GM12878 (cell line): ENCODE measurements around the gene ADAM15. TPM values are rescaled to one million over a fixed set of nuclear protein-coding genes. Genes with fewer than 3 reads are reported as not detected.

Experiments
- ATAC-seq: fragments of 200-7000 bp; cut with Tn5 transposase; 3 replicates; pipeline ENCODE4 v1.9.1; 2020; ENCODE audit warnings: mild to moderate bottlenecking, moderate library complexity
- BruUV-seq: library from RNA; stranded (reverse); fragments of 400-500 nt; replicated peaks from 2 replicates; lab custom pipeline; 2021; lab: Mats Ljungman, UMichigan
- CTCF ChIA-PET: fragments of 300-600 bp; sonication (Branson Sonifier 250); formaldehyde crosslinking; extraction: SDS; loops from one replicate; lab custom pipeline; 2021; ENCODE audit warnings: inconsistent platforms; lab: Yijun Ruan, JAX
- POLR2A ChIA-PET: fragments of 350-600 bp; formaldehyde crosslinking; extraction: SDS; loops from one replicate; lab custom pipeline; 2021; ENCODE audit warnings: inconsistent platforms; lab: Charles Lee
- RAD21 ChIA-PET: fragments of 300-600 bp; sonication (Branson Sonifier 250); formaldehyde crosslinking; loops from one replicate; lab custom pipeline; 2023; ENCODE audit warnings: antibody characterized with exemption; ENCODE audit not compliant: unreplicated experiment; lab: Charles Lee
- SMC1A ChIA-PET: fragments of 300-600 bp; sonication (Branson Sonifier 250); formaldehyde crosslinking; loops from one replicate; lab custom pipeline; 2023; ENCODE audit not compliant: unreplicated experiment, uncharacterized antibody; lab: Charles Lee
- DNase-seq: peaks from one replicate; pipeline ENCODE4 v3.0.0-alpha.2; 2011; ENCODE audit warnings: low read depth, low spot score
- FAIRE-seq: peaks from 3 replicates; lab custom pipeline; 2011; peaks lifted over from hg19 to GRCh38; lab: Jason Lieb, UNC
- H2AFZ ChIP-seq: 2 replicates; pipeline ENCODE4 v1.6.0; 2011; ENCODE audit warnings: low read depth, low read length, control low read depth; ENCODE audit not compliant: control insufficient read depth
- H3K27ac ChIP-seq: 2 replicates; pipeline ENCODE4 v1.5.1; 2011; ENCODE audit warnings: control low read depth; ENCODE audit not compliant: control insufficient read depth, insufficient read depth
- H3K27me3 ChIP-seq, 2 experiments: replicated peaks in 1 of 2; 2 replicates each; pipeline versions ENCODE4 v1.6.0 to v1.6.1; 2011; ENCODE audit warnings: low read length in 1 of 2; ENCODE audit not compliant: control insufficient read depth in 2 of 2, insufficient read depth in 2 of 2
- H3K36me3 ChIP-seq, 2 experiments: 2 replicates each; pipeline ENCODE4 v1.5.1; 2011; ENCODE audit warnings: low read length in 1 of 2; ENCODE audit not compliant: control insufficient read depth in 2 of 2, insufficient read depth in 2 of 2
- H3K4me1 ChIP-seq: 2 replicates; pipeline ENCODE4 v1.6.1; 2011; ENCODE audit warnings: mild to moderate bottlenecking, low read length, moderate library complexity, mixed read lengths; ENCODE audit not compliant: control insufficient read depth, insufficient read depth
- H3K4me2 ChIP-seq: 2 replicates; pipeline ENCODE4 v1.6.0; 2011; ENCODE audit warnings: control low read depth; ENCODE audit not compliant: control insufficient read depth, insufficient read depth
- H3K4me3 ChIP-seq: fragments of 200-600 bp; sonication (generic); 2 replicates; pipeline ENCODE4 v1.5.1; 2016
- H3K79me2 ChIP-seq: 2 replicates; pipeline ENCODE4 v1.6.0; 2011; ENCODE audit warnings: low read length; ENCODE audit not compliant: control insufficient read depth, insufficient read depth
- H3K9ac ChIP-seq: 2 replicates; pipeline ENCODE4 v1.8.0; 2011; ENCODE audit warnings: low read length, control low read depth, mixed read lengths; ENCODE audit not compliant: control insufficient read depth, insufficient read depth
- H3K9me3 ChIP-seq: replicated peaks from 3 replicates; pipeline ENCODE4 v1.5.1; 2011; ENCODE audit warnings: mild to moderate bottlenecking, low read length; ENCODE audit not compliant: control insufficient read depth, insufficient read depth
- H4K20me1 ChIP-seq: 2 replicates; pipeline ENCODE4 v1.6.0; 2011; ENCODE audit not compliant: control insufficient read depth, insufficient read depth
- MEF2A ChIP-seq: IDR thresholded peaks from 2 replicates; pipeline ENCODE4 v1.6.1; 2011; ENCODE audit warnings: low read depth, mild to moderate bottlenecking, low read length, moderate library complexity; ENCODE audit not compliant: insufficient read depth
- MYB ChIP-seq: fragments of 150-350 bp; IDR thresholded peaks from 2 replicates; pipeline ENCODE4 v1.6.1; 2014; ENCODE audit warnings: mild to moderate bottlenecking, low read depth, low read length, borderline replicate concordance
- NFXL1 ChIP-seq: fragments of 450-650 bp; IDR thresholded peaks from 2 replicates; pipeline ENCODE4 v1.6.1; 2017; ENCODE audit warnings: antibody characterized with exemption, mild to moderate bottlenecking, borderline replicate concordance
- SIX5 ChIP-seq: IDR thresholded peaks from 2 replicates; pipeline ENCODE4 v1.6.1; 2011; ENCODE audit warnings: mild to moderate bottlenecking, low read depth, low read length, moderate library complexity; ENCODE audit not compliant: severe bottlenecking
- TCF3 ChIP-seq: IDR thresholded peaks from 2 replicates; pipeline ENCODE4 v1.6.1; 2012; ENCODE audit warnings: low read depth, mild to moderate bottlenecking, low read length, borderline replicate concordance; ENCODE audit not compliant: insufficient read depth
- ZNF592 ChIP-seq: fragments of 450-650 bp; IDR thresholded peaks from 2 replicates; pipeline ENCODE4 v1.6.1; 2017; ENCODE audit warnings: mild to moderate bottlenecking, moderate library complexity
- ZZZ3 ChIP-seq: IDR thresholded peaks from 2 replicates; pipeline ENCODE4 v1.6.1; 2011; ENCODE audit warnings: low read depth; ENCODE audit not compliant: control insufficient read depth, insufficient read length
- WGBS: methylation state at CpG from one replicate; pipeline ENCODE4 v1.1.6; 2016; ENCODE audit warnings: low lambda C conversion rate; ENCODE audit not compliant: insufficient replicate concordance, insufficient coverage; ENCODE audit errors: missing lambda C conversion rate; 5-methylcytosine and 5-hydroxymethylcytosine counted together
- in situ Hi-C: fragments of 300-500 bp; cut with MboI; formaldehyde crosslinking; loops from 9 replicates; pipeline ENCODE4 v1.14.3; 2018; ENCODE audit warnings: mixed read lengths
- intact Hi-C: fragments of 100-400 bp; cut with micrococcal nuclease; formaldehyde crosslinking; loops from one replicate; pipeline ENCODE4 v1.14.2; 2022; ENCODE audit not compliant: unreplicated experiment
- polyA plus RNA-seq, 11 experiments: library from polyadenylated mRNA; depleted of rRNA in 4 of 11; unstranded in 6 of 11; stranded (reverse) in 5 of 11; fragments of >200 nt; fragmentation: Nextera tagmentation in 4 of 11; fragmentation: Illumina TruSeq in 1 of 11; extraction: Ambion mirVana in 4 of 11; extraction: Trizol in 1 of 11; gene quantifications; 1 replicate in 1 of 11; 2 replicates in 10 of 11; pipeline versions ENCODE4 v1.2.1 to v1.2.3, GENCODE V29; 2011 to 2016; ENCODE audit warnings: inconsistent platforms in 2 of 11, missing spikeins in 2 of 11, low read depth in 1 of 11
- total RNA-seq, 4 experiments: library from RNA; depleted of rRNA in 3 of 4; stranded (reverse); fragments of >200 nt in 3 of 4; fragmentation: Illumina TruSeq in 1 of 4; extraction: Trizol in 1 of 4; gene quantifications; 2 replicates each; pipeline versions ENCODE4 v1.2.1 to v1.2.3, GENCODE V29; 2013 to 2021
- TF ChIP-seq, protein P1 (sequence below): IDR thresholded peaks from 2 replicates; pipeline ENCODE4 v1.6.1; 2012; ENCODE audit warnings: improper control_type of control experiment, low read depth, low read length; ENCODE audit not compliant: insufficient replicate concordance
- TF ChIP-seq, protein P2 (sequence below): fragments of 450-650 bp; IDR thresholded peaks from 2 replicates; pipeline ENCODE4 v1.6.1; 2017; ENCODE audit warnings: low read depth, mild to moderate bottlenecking, moderate library complexity
- TF ChIP-seq, protein P3 (sequence below): IDR thresholded peaks from 2 replicates; pipeline ENCODE4 v1.6.1; 2011; ENCODE audit warnings: borderline replicate concordance, low read depth, mild to moderate bottlenecking, moderate library complexity, low read length; ENCODE audit not compliant: insufficient read depth, poor library complexity, severe bottlenecking

The ADAM15 gene
- total and polyA plus RNA-seq, 10 of the 15 experiments (the other 5 are each of a cell fraction or from before 2014, with no cell fraction given) = 0.29 to 38.8 (median 14.7) TPM

DNA sequence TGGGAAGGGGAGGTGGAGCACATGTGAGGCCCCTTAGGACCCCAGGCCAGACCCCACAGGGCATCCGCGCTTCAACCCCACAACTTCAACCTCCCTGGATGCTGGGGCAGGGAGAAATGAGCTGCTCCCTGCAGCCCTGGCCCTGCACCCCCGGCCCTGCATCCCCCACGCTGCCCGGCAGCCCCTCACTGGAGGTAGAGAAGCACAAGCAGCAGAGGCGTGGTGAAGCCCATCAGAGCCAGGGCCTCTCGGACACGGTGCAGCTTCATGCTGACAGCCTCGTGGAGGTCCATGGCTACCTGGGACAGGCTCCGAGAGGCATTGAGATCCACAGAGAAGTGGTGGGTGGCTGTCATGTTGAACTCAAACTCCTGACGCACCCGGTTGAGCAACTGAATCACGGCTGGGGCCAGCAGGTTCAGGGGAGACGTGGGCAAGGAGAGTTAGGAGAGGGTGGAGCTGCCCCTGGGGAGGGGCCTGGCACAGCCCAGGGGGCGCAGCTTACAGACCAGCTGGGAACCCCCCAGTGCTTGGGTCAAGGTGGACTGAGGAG lies 20.8 kb upstream of the ADAM15 start:
- WGBS = 37% methylated on average over 15 of the region's 15 CpGs
- H2AFZ ChIP-seq = no peak overlapping the region
- no peak for ATAC-seq
- H4K20me1 ChIP-seq = no peaks in the 10 kb centered on the region
- H3K4me1 ChIP-seq = no peaks in the 10 kb centered on the region
- H3K27ac ChIP-seq = no peak overlapping the region
- H3K27me3 ChIP-seq = no peaks in the 10 kb centered on the region; a peak in 2 of 4 replicates
- RAD21 ChIA-PET = no interaction called here
- no peaks in the 10 kb centered on the region for H3K9me3 ChIP-seq
- no peak overlapping the region for H3K9ac ChIP-seq
- FAIRE-seq = no peak
- intact Hi-C loops (no loop called here), in situ Hi-C loops (no loop called here)
- no peak overlapping the region for H3K4me3 ChIP-seq
- H3K36me3 ChIP-seq = no peaks in the 10 kb centered on the region
- DNase-seq = no peak
- no peak overlapping the region for H3K4me2 ChIP-seq
- no TSS peak for BruUV-seq
- CTCF ChIA-PET = no interaction called here
- SMC1A ChIA-PET = interaction anchor here (0.7 kb wide), 1 partner anchor 14 kb away, joined by 3 read pairs; no protein-coding TSS in a partner anchor
- H3K79me2 ChIP-seq = no peaks in the 10 kb centered on the region
- POLR2A ChIA-PET = no interaction called here
- TF ChIP-seq SIX5 (no peak), TCF3 (no peak), MYB (no peak), ZZZ3 (no peak), ZNF592 (no peak), NFXL1 (no peak), MEF2A (no peak)
- TF ChIP-seq, protein P1, sequence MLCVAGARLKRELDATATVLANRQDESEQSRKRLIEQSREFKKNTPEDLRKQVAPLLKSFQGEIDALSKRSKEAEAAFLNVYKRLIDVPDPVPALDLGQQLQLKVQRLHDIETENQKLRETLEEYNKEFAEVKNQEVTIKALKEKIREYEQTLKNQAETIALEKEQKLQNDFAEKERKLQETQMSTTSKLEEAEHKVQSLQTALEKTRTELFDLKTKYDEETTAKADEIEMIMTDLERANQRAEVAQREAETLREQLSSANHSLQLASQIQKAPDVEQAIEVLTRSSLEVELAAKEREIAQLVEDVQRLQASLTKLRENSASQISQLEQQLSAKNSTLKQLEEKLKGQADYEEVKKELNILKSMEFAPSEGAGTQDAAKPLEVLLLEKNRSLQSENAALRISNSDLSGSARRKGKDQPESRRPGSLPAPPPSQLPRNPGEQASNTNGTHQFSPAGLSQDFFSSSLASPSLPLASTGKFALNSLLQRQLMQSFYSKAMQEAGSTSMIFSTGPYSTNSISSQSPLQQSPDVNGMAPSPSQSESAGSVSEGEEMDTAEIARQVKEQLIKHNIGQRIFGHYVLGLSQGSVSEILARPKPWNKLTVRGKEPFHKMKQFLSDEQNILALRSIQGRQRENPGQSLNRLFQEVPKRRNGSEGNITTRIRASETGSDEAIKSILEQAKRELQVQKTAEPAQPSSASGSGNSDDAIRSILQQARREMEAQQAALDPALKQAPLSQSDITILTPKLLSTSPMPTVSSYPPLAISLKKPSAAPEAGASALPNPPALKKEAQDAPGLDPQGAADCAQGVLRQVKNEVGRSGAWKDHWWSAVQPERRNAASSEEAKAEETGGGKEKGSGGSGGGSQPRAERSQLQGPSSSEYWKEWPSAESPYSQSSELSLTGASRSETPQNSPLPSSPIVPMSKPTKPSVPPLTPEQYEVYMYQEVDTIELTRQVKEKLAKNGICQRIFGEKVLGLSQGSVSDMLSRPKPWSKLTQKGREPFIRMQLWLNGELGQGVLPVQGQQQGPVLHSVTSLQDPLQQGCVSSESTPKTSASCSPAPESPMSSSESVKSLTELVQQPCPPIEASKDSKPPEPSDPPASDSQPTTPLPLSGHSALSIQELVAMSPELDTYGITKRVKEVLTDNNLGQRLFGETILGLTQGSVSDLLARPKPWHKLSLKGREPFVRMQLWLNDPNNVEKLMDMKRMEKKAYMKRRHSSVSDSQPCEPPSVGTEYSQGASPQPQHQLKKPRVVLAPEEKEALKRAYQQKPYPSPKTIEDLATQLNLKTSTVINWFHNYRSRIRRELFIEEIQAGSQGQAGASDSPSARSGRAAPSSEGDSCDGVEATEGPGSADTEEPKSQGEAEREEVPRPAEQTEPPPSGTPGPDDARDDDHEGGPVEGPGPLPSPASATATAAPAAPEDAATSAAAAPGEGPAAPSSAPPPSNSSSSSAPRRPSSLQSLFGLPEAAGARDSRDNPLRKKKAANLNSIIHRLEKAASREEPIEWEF = no peak
- TF ChIP-seq, protein P2, sequence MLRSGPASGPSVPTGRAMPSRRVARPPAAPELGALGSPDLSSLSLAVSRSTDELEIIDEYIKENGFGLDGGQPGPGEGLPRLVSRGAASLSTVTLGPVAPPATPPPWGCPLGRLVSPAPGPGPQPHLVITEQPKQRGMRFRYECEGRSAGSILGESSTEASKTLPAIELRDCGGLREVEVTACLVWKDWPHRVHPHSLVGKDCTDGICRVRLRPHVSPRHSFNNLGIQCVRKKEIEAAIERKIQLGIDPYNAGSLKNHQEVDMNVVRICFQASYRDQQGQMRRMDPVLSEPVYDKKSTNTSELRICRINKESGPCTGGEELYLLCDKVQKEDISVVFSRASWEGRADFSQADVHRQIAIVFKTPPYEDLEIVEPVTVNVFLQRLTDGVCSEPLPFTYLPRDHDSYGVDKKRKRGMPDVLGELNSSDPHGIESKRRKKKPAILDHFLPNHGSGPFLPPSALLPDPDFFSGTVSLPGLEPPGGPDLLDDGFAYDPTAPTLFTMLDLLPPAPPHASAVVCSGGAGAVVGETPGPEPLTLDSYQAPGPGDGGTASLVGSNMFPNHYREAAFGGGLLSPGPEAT = no peak
- TF ChIP-seq, protein P3, sequence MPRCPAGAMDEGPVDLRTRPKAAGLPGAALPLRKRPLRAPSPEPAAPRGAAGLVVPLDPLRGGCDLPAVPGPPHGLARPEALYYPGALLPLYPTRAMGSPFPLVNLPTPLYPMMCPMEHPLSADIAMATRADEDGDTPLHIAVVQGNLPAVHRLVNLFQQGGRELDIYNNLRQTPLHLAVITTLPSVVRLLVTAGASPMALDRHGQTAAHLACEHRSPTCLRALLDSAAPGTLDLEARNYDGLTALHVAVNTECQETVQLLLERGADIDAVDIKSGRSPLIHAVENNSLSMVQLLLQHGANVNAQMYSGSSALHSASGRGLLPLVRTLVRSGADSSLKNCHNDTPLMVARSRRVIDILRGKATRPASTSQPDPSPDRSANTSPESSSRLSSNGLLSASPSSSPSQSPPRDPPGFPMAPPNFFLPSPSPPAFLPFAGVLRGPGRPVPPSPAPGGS = no peak
